Coronary artery (tissue), 2 donors: ENCODE data around the gene C20orf96.
A peak's percentile ranks its signal among the peaks of the same experiment; 100 is the strongest.

Experiments
- DNase-seq: peaks from one replicate; pipeline ENCODE4 v3.0.0-alpha.2; 2017; ENCODE audit warnings: low spot score
- H3K27ac ChIP-seq, 2 donors: fragments of 200-600 bp; sonication (generic); one replicate each; pipeline ENCODE4 v1.5.1; 2016 to 2019
- H3K4me3 ChIP-seq: fragments of 200-600 bp; sonication (generic); 2 replicates; pipeline ENCODE4 v1.5.1; 2016; ENCODE audit warnings: mild to moderate bottlenecking, moderate library complexity
- CTCF ChIP-seq: fragments of 200-600 bp; sonication (generic); IDR thresholded peaks from one replicate; pipeline ENCODE4 v1.5.1; 2019; ENCODE audit warnings: antibody characterized with exemption

C20orf96 gene

GRCh38 chr20:311609-312008 lies 21.1 kb upstream of the C20orf96 start:
- no peak for TF ChIP-seq CTCF
- no peak overlapping the region for H3K27ac ChIP-seq
- no peak for DNase-seq
- H3K4me3 ChIP-seq, result no peak overlapping the region

- H3K4me3 ChIP-seq, result peak overlapping the region; percentile 76
- peak overlapping the region; percentile 60 to 66 for H3K27ac ChIP-seq
- no peak for DNase-seq
- no peak for TF ChIP-seq CTCF
Observed at GRCh38 chr20:310645-311044, 20.1 kb upstream of the C20orf96 start.

- DNase-seq, result peak; percentile 99
- peak overlapping the region; percentile 76 for H3K4me3 ChIP-seq
- peak overlapping the region; percentile 60 to 90 for H3K27ac ChIP-seq
- TF ChIP-seq CTCF, result no peak
Observed at GRCh38 chr20:309841-310644, 19.5 kb upstream of the C20orf96 start.

- Histone ChIP-seq H3K27ac (peak overlapping the region; percentile 60 to 90), H3K4me3 (peak overlapping the region; percentile 76)
- no peak for TF ChIP-seq CTCF
- no peak for DNase-seq
Observed at GRCh38 chr20:309306-309840, 18.8 kb upstream of the C20orf96 start.

- no peak for DNase-seq
- Histone ChIP-seq H3K4me3 (no peak overlapping the region), H3K27ac (peak overlapping the region in 1 of 2 donors; percentile 90)
- TF ChIP-seq CTCF, result no peak
Observed at GRCh38 chr20:308427-309038, 18.0 kb upstream of the C20orf96 start.

- H3K27ac ChIP-seq, result no peak overlapping the region
- no peak for TF ChIP-seq CTCF
- H3K4me3 ChIP-seq, result no peak overlapping the region
- no peak for DNase-seq
Observed at GRCh38 chr20:305745-306144, 15.2 kb upstream of the C20orf96 start.
